TTC549 (cell line): ENCODE data around the gene RRP1.

Experiments
- FAIRE-seq: peaks from 2 replicates; lab custom pipeline; 2012; peaks lifted over from hg19 to GRCh38; lab: Jason Lieb, UNC

The RRP1 gene

GRCh38 chr21:43777953-43778352, 11.4 kb upstream of the RRP1 start:
- FAIRE-seq, result no peak

GRCh38 chr21:43778469-43779335, 10.7 kb upstream of the RRP1 start:
- no peak for FAIRE-seq

GRCh38 chr21:43779660-43780059, 9.7 kb upstream of the RRP1 start:
- no peak for FAIRE-seq

- no peak for FAIRE-seq
Observed at GRCh38 chr21:43781846-43782245, 7.5 kb upstream of the RRP1 start.

- FAIRE-seq, result no peak
Observed at GRCh38 chr21:43782431-43783097, 6.8 kb upstream of the RRP1 start.

GRCh38 chr21:43783098-43783700, 6.2 kb upstream of the RRP1 start:
- FAIRE-seq, result no peak

GRCh38 chr21:43785134-43785533, 4.2 kb upstream of the RRP1 start:
- no peak for FAIRE-seq

- no peak for FAIRE-seq
Observed at GRCh38 chr21:43786300-43786806, 3.0 kb upstream of the RRP1 start.

- no peak for FAIRE-seq
Observed at GRCh38 chr21:43786807-43787440, 2.5 kb upstream of the RRP1 start.

GRCh38 chr21:43790010-43790524, 690 bp downstream of the RRP1 start:
- FAIRE-seq, result no peak

GRCh38 chr21:43792406-43792805, 3.0 kb downstream of the RRP1 start:
- no peak for FAIRE-seq

- no peak for FAIRE-seq
Observed at GRCh38 chr21:43793243-43793642, 3.9 kb downstream of the RRP1 start.

GRCh38 chr21:43794311-43794710, 4.9 kb downstream of the RRP1 start:
- FAIRE-seq, result no peak

- no peak for FAIRE-seq
Observed at GRCh38 chr21:43794857-43795256, 5.5 kb downstream of the RRP1 start.

- FAIRE-seq, result no peak
Observed at GRCh38 chr21:43797415-43797814, 8.0 kb downstream of the RRP1 start.

GRCh38 chr21:43797925-43798715, 8.7 kb downstream of the RRP1 start:
- no peak for FAIRE-seq

GRCh38 chr21:43799301-43799840, 10.0 kb downstream of the RRP1 start:
- no peak for FAIRE-seq

GRCh38 chr21:43800124-43800523, 10.7 kb downstream of the RRP1 start:
- FAIRE-seq, result no peak

GRCh38 chr21:43800566-43800965, 11.2 kb downstream of the RRP1 start:
- FAIRE-seq, result no peak

- no peak for FAIRE-seq
Observed at GRCh38 chr21:43801006-43801783, 11.8 kb downstream of the RRP1 start.
